ENCODE results near the gene GSG1L. TPM values are rescaled to one million over a fixed set of nuclear protein-coding genes. Genes with fewer than 3 reads are reported as not detected.
A peak's percentile ranks its signal among the peaks of the same experiment; 100 is the strongest.

The GSG1L gene
- total RNA-seq, 1 donor from 2014 or later, result not detected

GRCh38 chr16:28072087-28072486, 8.6 kb upstream of the GSG1L start:
- intact Hi-C loops (cut with DNase I), result loop anchor here (5.0 kb wide), 1 partner anchor 100 kb away; no protein-coding TSS in a partner anchor
- no peak for ATAC-seq (ENCODE audit: poor library complexity)
- no peak for DNase-seq

GRCh38 chr16:28069971-28070794, 6.7 kb upstream of the GSG1L start:
- DNase-seq, result no peak
- peak; percentile 51 for ATAC-seq (ENCODE audit: poor library complexity)
- intact Hi-C loops (cut with DNase I), result loop anchor here (5.0 to 10.0 kb wide), 2 partner anchors 98 to 425 kb away; no protein-coding TSS in a partner anchor

- intact Hi-C loops (cut with DNase I), result loop anchor here (10.0 kb wide), 1 partner anchor 424 kb away; no protein-coding TSS in a partner anchor
- ATAC-seq (ENCODE audit: poor library complexity), result no peak
- no peak for DNase-seq
These were observed 5.5 kb upstream of the GSG1L start for GRCh38 chr16:28068976-28069375.

GRCh38 chr16:28067604-28068379, 4.3 kb upstream of the GSG1L start:
- intact Hi-C loops (cut with DNase I), result loop anchor here (10.0 kb wide), 1 partner anchor 423 kb away; no protein-coding TSS in a partner anchor
- DNase-seq (no peak), ATAC-seq (ENCODE audit: poor library complexity) (peak; percentile 43)

GRCh38 chr16:28064706-28065249, 1.3 kb upstream of the GSG1L start:
- DNase-seq, result no peak
- ATAC-seq (ENCODE audit: poor library complexity), result no peak
- intact Hi-C loops (cut with DNase I), result loop anchor here (10.0 kb wide), 1 partner anchor 420 kb away; no protein-coding TSS in a partner anchor

GRCh38 chr16:28064150-28064549, 636 bp upstream of the GSG1L start:
- intact Hi-C loops (cut with DNase I), result loop anchor here (10.0 kb wide), 1 partner anchor 419 kb away; no protein-coding TSS in a partner anchor
- ATAC-seq (ENCODE audit: poor library complexity) (no peak), DNase-seq (no peak)

GRCh38 chr16:28062847-28063521, 530 bp downstream of the GSG1L start:
- DNase-seq (no peak), ATAC-seq (ENCODE audit: poor library complexity) (no peak)
- intact Hi-C loops (cut with DNase I), result loop anchor here (10.0 kb wide), 1 partner anchor 418 kb away; no protein-coding TSS in a partner anchor

- intact Hi-C loops (cut with DNase I), result loop anchor here (10.0 kb wide), 1 partner anchor 418 kb away; no protein-coding TSS in a partner anchor
- DNase-seq, result no peak
- no peak for ATAC-seq (ENCODE audit: poor library complexity)
These were observed 1.2 kb downstream of the GSG1L start for GRCh38 chr16:28062261-28062846.

- intact Hi-C loops (cut with DNase I), result loop anchor here (10.0 kb wide), 1 partner anchor 417 kb away; no protein-coding TSS in a partner anchor
- DNase-seq (no peak), ATAC-seq (ENCODE audit: poor library complexity) (no peak)
These were observed 2.0 kb downstream of the GSG1L start for GRCh38 chr16:28061352-28062101.

GRCh38 chr16:28059841-28060575, 3.5 kb downstream of the GSG1L start:
- intact Hi-C loops (cut with DNase I), result loop anchor here (10.0 kb wide), 1 partner anchor 415 kb away; no protein-coding TSS in a partner anchor
- DNase-seq, result no peak
- no peak for ATAC-seq (ENCODE audit: poor library complexity)

- no peak for ATAC-seq (ENCODE audit: poor library complexity)
- intact Hi-C loops (cut with DNase I), result no loop called here
These were observed 4.5 kb downstream of the GSG1L start for GRCh38 chr16:28058839-28059589.

GRCh38 chr16:28057949-28058348, 5.6 kb downstream of the GSG1L start:
- DNase-seq (no peak), ATAC-seq (ENCODE audit: poor library complexity) (no peak)
- intact Hi-C loops (cut with DNase I), result no loop called here

More at GRCh38 chr16:28058839-28059589, 4.5 kb downstream of the GSG1L start:
- DNase-seq, result no peak

- DNase-seq (no peak), ATAC-seq (ENCODE audit: poor library complexity) (no peak)
- intact Hi-C loops (cut with DNase I), result no loop called here
These were observed 10.1 kb downstream of the GSG1L start for GRCh38 chr16:28053461-28053860.

- ATAC-seq (ENCODE audit: poor library complexity) (no peak), DNase-seq (no peak)
- intact Hi-C loops (cut with DNase I), result no loop called here
These were observed 11.0 kb downstream of the GSG1L start for GRCh38 chr16:28052274-28053128.

GRCh38 chr16:28051486-28051885, 12.0 kb downstream of the GSG1L start:
- ATAC-seq (ENCODE audit: poor library complexity), result no peak
- DNase-seq, result no peak
- intact Hi-C loops (cut with DNase I), result no loop called here
